CD14-positive monocyte (primary cell): ENCODE measurements around the gene SRPRB. TPM values are rescaled to one million over a fixed set of nuclear protein-coding genes. Genes with fewer than 3 reads are reported as not detected.

Experiments
- DNase-seq, 3 donors: peaks; one replicate each; pipeline ENCODE4 v3.0.0-alpha.2; 2011 to 2022
- H2AFZ ChIP-seq: 2 replicates; pipeline ENCODE4 v1.6.0; 2012; ENCODE audit warnings: mild to moderate bottlenecking, low read depth, low read length, inconsistent platforms; ENCODE audit not compliant: insufficient read depth, poor library complexity, severe bottlenecking
- H3K27ac ChIP-seq, 2 donors: 1 replicate in 1 of 2; 2 replicates in 1 of 2; pipeline ENCODE4 v1.5.1; 2012 to 2013; ENCODE audit warnings: low read length in 2 of 2, control low read depth in 1 of 2, inconsistent platforms in 1 of 2, low read depth in 1 of 2, mild to moderate bottlenecking in 1 of 2
- H3K27me3 ChIP-seq, 2 donors: one replicate each; pipeline versions ENCODE4 v1.6.0 to v1.6.1; 2011 to 2013; ENCODE audit warnings: low read length in 2 of 2; ENCODE audit not compliant: control insufficient read depth in 2 of 2, insufficient read depth in 2 of 2
- H3K36me3 ChIP-seq, 2 donors: replicated peaks in 1 of 2; 1 replicate in 1 of 2; 2 replicates in 1 of 2; pipeline versions ENCODE4 v1.5.1 to v1.6.1; 2012 to 2013; ENCODE audit warnings: low read length in 2 of 2, control low read depth in 1 of 2, inconsistent platforms in 1 of 2, mild to moderate bottlenecking in 1 of 2; ENCODE audit not compliant: insufficient read depth in 2 of 2, control insufficient read depth in 1 of 2
- H3K4me1 ChIP-seq, 2 donors: 1 replicate in 1 of 2; 2 replicates in 1 of 2; pipeline versions ENCODE4 v1.5.1 to v1.6.1; 2012 to 2013; ENCODE audit warnings: low read length in 2 of 2, control low read depth in 1 of 2, inconsistent platforms in 1 of 2, mild to moderate bottlenecking in 1 of 2, moderate library complexity in 1 of 2; ENCODE audit not compliant: insufficient read depth in 2 of 2, control insufficient read depth in 1 of 2
- H3K4me2 ChIP-seq: replicated peaks from 2 replicates; pipeline ENCODE3; 2012; ENCODE audit warnings: low read length, moderate library complexity, mild to moderate bottlenecking; ENCODE audit not compliant: poor library complexity, severe bottlenecking; ENCODE audit errors: extremely low read depth
- H3K4me3 ChIP-seq, 3 experiments: fragments of 200-600 bp in 1 of 3; sonication (generic) in 1 of 3; replicated peaks in 1 of 3; 1 replicate in 2 of 3; 2 replicates in 1 of 3; pipeline ENCODE4 v1.5.1; 2011 to 2013; ENCODE audit warnings: low read length in 3 of 3, mild to moderate bottlenecking in 3 of 3, control low read depth in 2 of 3, low read depth in 2 of 3, inconsistent platforms in 1 of 3, moderate library complexity in 1 of 3
- H3K79me2 ChIP-seq: 2 replicates; pipeline ENCODE4 v1.6.0; 2012; ENCODE audit warnings: mild to moderate bottlenecking, control low read depth, inconsistent platforms, low read length, moderate library complexity; ENCODE audit not compliant: insufficient read depth
- H3K9ac ChIP-seq: 2 replicates; pipeline ENCODE4 v1.6.0; 2017; ENCODE audit warnings: low read length, mild to moderate bottlenecking; ENCODE audit not compliant: insufficient read depth, poor library complexity, severe bottlenecking
- H3K9me3 ChIP-seq, 2 donors: replicated peaks in 1 of 2; 1 replicate in 1 of 2; 2 replicates in 1 of 2; pipeline versions ENCODE4 v1.5.1 to v1.6.1; 2012 to 2013; ENCODE audit warnings: low read length in 2 of 2, control low read depth in 1 of 2; ENCODE audit not compliant: control insufficient read depth in 1 of 2, insufficient read depth in 1 of 2
- H4K20me1 ChIP-seq: 2 replicates; pipeline ENCODE4 v1.6.0; 2012; ENCODE audit warnings: mild to moderate bottlenecking, low read length, control low read depth, moderate library complexity; ENCODE audit not compliant: insufficient read depth
- H3K27ac Mint-ChIP-seq, 7 donors: one replicate each; pipeline ENCODE4 v1.8.0; 2020; ENCODE audit warnings: mild to moderate bottlenecking in 7 of 7, mixed read lengths in 7 of 7, moderate library complexity in 6 of 7, inconsistent platforms in 2 of 7
- H3K27me3 Mint-ChIP-seq, 3 donors: one replicate each; pipeline ENCODE4 v1.8.0; 2021 to 2022; ENCODE audit warnings: low read depth in 3 of 3, mild to moderate bottlenecking in 3 of 3, mixed read lengths in 3 of 3, moderate library complexity in 3 of 3, inconsistent platforms in 1 of 3
- H3K36me3 Mint-ChIP-seq, 2 donors: one replicate each; pipeline ENCODE4 v1.8.0; 2020; ENCODE audit warnings: mixed read lengths in 2 of 2, inconsistent platforms in 1 of 2, mild to moderate bottlenecking in 1 of 2
- H3K4me1 Mint-ChIP-seq: one replicate; pipeline ENCODE4 v1.8.0; 2020; ENCODE audit warnings: mild to moderate bottlenecking, mixed read lengths
- H3K4me3 Mint-ChIP-seq, 2 donors: one replicate each; pipeline ENCODE4 v1.8.0; 2020; ENCODE audit warnings: mild to moderate bottlenecking in 2 of 2, mixed read lengths in 2 of 2, moderate library complexity in 1 of 2
- H3K9me3 Mint-ChIP-seq, 7 donors: one replicate each; pipeline ENCODE4 v1.8.0; 2020 to 2022; ENCODE audit warnings: mixed read lengths in 7 of 7, mild to moderate bottlenecking in 6 of 7, moderate library complexity in 6 of 7, inconsistent platforms in 2 of 7
- CTCF ChIP-seq: fragments of 200-600 bp; IDR thresholded peaks from one replicate; pipeline ENCODE4 v1.8.0; 2022; ENCODE audit warnings: antibody characterized with exemption, mild to moderate bottlenecking
- WGBS: methylation state at CpG from one replicate; pipeline ENCODE4 v1.1.5; 2013; ENCODE audit warnings: missing lambda C conversion rate; ENCODE audit not compliant: insufficient coverage; 5-methylcytosine and 5-hydroxymethylcytosine counted together
- intact Hi-C, 2 donors: fragments of 100-400 bp; cut with micrococcal nuclease; formaldehyde crosslinking; loops; one replicate each; pipeline versions ENCODE4 v1.15.0 to v1.15.1; 2023
- polyA plus RNA-seq, 3 donors: library from polyadenylated mRNA; depleted of rRNA in 1 of 3; unstranded in 2 of 3; stranded (reverse) in 1 of 3; fragments of 300-500 nt in 2 of 3; fragments of >200 nt in 1 of 3; fragmentation: Illumina TruSeq in 2 of 3; gene quantifications; 1 replicate in 2 of 3; 2 replicates in 1 of 3; pipeline ENCODE4 v1.2.3, GENCODE V29; 2012 to 2021

Gene SRPRB
- polyA plus RNA-seq, 3 donors = 6.1 to 30.6 (median 29.9) TPM

DNA sequence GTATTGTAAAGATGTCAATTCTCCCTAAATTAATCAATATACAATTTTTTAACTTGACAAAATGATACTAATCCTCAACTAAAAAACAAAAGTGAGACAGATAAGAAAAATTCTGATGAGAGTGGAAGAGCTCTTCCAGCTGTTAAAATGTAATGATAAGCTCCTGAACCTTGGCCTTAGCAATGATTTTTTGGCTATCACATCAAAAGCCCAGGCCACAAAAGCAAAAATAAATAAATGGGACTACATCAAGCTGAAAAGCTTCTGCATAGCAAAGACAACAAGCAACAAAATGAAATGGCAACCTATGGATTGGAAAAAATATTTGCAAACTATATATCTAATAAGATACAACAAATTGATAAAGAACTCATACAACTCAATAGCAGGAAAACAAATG is 24.0 kb upstream of the SRPRB start:
- H3K4me1 Mint-ChIP-seq = no peaks in the 10 kb centered on the region
- intact Hi-C loops = no loop called here

GRCh38 chr3:133782454-133782853 is 23.2 kb upstream of the SRPRB start:
- Histone ChIP-seq H3K9ac (no peak overlapping the region), H3K79me2 (no peaks in the 10 kb centered on the region), H3K4me3 (no peak overlapping the region), H3K4me2 (no peak overlapping the region), H3K36me3 (no peaks in the 10 kb centered on the region), H2AFZ (no peak overlapping the region), H3K9me3 (peaks cover 0 to 7% of the 10 kb centered on the region in 2 donors), H3K27ac (no peak overlapping the region), H4K20me1 (no peaks in the 10 kb centered on the region), H3K4me1 (no peaks in the 10 kb centered on the region), H3K27me3 (peaks cover 0 to 2% of the 10 kb centered on the region in 2 donors)
- H3K4me3 Mint-ChIP-seq = peak overlapping the region in 1 of 2 donors; percentile 50
- H3K9me3 Mint-ChIP-seq = peaks cover 0 to 13% (median 5%) of the 10 kb centered on the region in 7 donors
- H3K4me1 Mint-ChIP-seq = no peaks in the 10 kb centered on the region
- intact Hi-C loops = no loop called here
- H3K36me3 Mint-ChIP-seq = no peaks in the 10 kb centered on the region
- no peak overlapping the region for H3K27ac Mint-ChIP-seq
- H3K27me3 Mint-ChIP-seq = peaks cover 6 to 16% (median 7%) of the 10 kb centered on the region in 3 donors
- no peak for TF ChIP-seq CTCF
- no peak for DNase-seq
- no CpG with 5 or more reads among the region's 2 CpGs for WGBS

More for the DNA sequence above, 24.0 kb upstream of the SRPRB start:
- Histone ChIP-seq H3K27me3 (peaks cover 0 to 2% of the 10 kb centered on the region in 2 donors), H3K36me3 (no peaks in the 10 kb centered on the region), H4K20me1 (no peaks in the 10 kb centered on the region), H3K9ac (no peak overlapping the region), H3K4me1 (no peaks in the 10 kb centered on the region), H2AFZ (no peak overlapping the region), H3K79me2 (no peaks in the 10 kb centered on the region), H3K9me3 (peaks cover 0 to 7% of the 10 kb centered on the region in 2 donors), H3K4me2 (no peak overlapping the region), H3K4me3 (no peak overlapping the region), H3K27ac (no peak overlapping the region)
- peaks cover 7 to 16% (median 12%) of the 10 kb centered on the region in 3 donors for H3K27me3 Mint-ChIP-seq
- no peak overlapping the region for H3K27ac Mint-ChIP-seq
- no peak for DNase-seq
- peaks cover 0 to 13% (median 5%) of the 10 kb centered on the region in 7 donors for H3K9me3 Mint-ChIP-seq
- no peak for TF ChIP-seq CTCF
- H3K4me3 Mint-ChIP-seq = no peak overlapping the region
- no peaks in the 10 kb centered on the region for H3K36me3 Mint-ChIP-seq
